Measurements from ENCODE around the gene INKA1. TPM values are rescaled to one million over a fixed set of nuclear protein-coding genes. Genes with fewer than 3 reads are reported as not detected.
A peak's percentile ranks its signal among the peaks of the same experiment; 100 is the strongest.

INKA1 gene
- total RNA-seq, 1 experiment from 2014 or later = 1.4 TPM

DNA sequence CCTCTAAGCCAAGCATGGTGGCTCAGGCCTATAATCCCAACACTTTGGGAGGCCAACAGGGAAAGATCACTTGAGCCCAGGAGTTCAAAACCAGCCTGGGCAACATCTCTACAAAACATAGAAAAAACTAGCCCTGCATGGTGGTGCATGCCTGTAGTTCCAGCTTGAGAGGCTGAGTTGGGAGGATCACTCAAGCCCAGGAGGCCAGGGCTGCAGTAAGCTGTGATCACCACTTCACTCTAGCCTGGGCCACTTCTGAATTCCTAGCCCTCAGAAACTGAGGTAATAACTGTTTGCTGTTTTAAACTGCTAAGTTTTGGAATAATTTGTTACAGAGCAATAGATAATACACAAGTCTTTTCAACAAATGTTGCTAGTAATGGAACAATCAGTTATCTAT, 33.1 kb upstream of the INKA1 start:
- Histone ChIP-seq H3K56ac (ENCODE audit: insufficient read length, low read depth, low read length) (no peak overlapping the region), H3K4me1 (ENCODE audit: insufficient read depth, low read length) (no peaks in the 10 kb centered on the region), H3K23ac (ENCODE audit: insufficient read length, low read depth, low read length) (no peak overlapping the region), H2BK20ac (ENCODE audit: low read depth, low read length, poor library complexity, severe bottlenecking) (no peak overlapping the region), H3K27ac (ENCODE audit: insufficient read length, low read depth, low read length) (no peak overlapping the region), H2BK120ac (ENCODE audit: low read depth, low read length, poor library complexity, severe bottlenecking) (no peak overlapping the region), H3K18ac (ENCODE audit: insufficient read length, low read depth, low read length) (no peak overlapping the region), H2BK5ac (ENCODE audit: insufficient read length, low read length) (no peak overlapping the region), H3K14ac (ENCODE audit: insufficient read depth, low read length) (no peak overlapping the region), H4K91ac (ENCODE audit: insufficient read length, low read depth, low read length) (no peak overlapping the region), H4K8ac (replicated peaks; ENCODE audit: insufficient read length, low read depth, low read length) (no peak overlapping the region), H3K4me2 (ENCODE audit: insufficient read depth, insufficient read length, low read length) (no peak overlapping the region), H2BK15ac (ENCODE audit: low read depth, low read length) (no peak overlapping the region), H3K27me3 (ENCODE audit: insufficient read depth, low read length) (no peaks in the 10 kb centered on the region), H3K79me1 (ENCODE audit: insufficient read depth, low read depth, low read length, poor library complexity, severe bottlenecking) (peaks cover 7% of the 10 kb centered on the region), H2AFZ (ENCODE audit: low read length) (no peak overlapping the region), H3K79me2 (ENCODE audit: insufficient read depth, low read length) (peaks cover 5% of the 10 kb centered on the region; the same call in 1 of the 2 replicates), H3K9ac (ENCODE audit: extremely low read depth, insufficient read length, low read length) (no peak overlapping the region), H4K5ac (ENCODE audit: insufficient read length, low read depth, low read length) (no peak overlapping the region), H4K20me1 (ENCODE audit: control insufficient read depth, insufficient read depth, insufficient read length) (no peaks in the 10 kb centered on the region), H3K9me3 (ENCODE audit: control insufficient read depth, low read depth, low read length) (no peaks in the 10 kb centered on the region), H3K4ac (ENCODE audit: low read depth, low read length) (no peak overlapping the region), H3T11ph (ENCODE audit: low read length) (no peak overlapping the region), H2AK5ac (ENCODE audit: insufficient read length, low read length) (no peak overlapping the region), H3K23me2 (ENCODE audit: insufficient read length, low read depth, low read length, poor library complexity, severe bottlenecking) (no peaks in the 10 kb centered on the region), H2BK12ac (ENCODE audit: insufficient read length, low read depth, low read length) (no peak overlapping the region)
- TF ChIP-seq, protein P1, sequence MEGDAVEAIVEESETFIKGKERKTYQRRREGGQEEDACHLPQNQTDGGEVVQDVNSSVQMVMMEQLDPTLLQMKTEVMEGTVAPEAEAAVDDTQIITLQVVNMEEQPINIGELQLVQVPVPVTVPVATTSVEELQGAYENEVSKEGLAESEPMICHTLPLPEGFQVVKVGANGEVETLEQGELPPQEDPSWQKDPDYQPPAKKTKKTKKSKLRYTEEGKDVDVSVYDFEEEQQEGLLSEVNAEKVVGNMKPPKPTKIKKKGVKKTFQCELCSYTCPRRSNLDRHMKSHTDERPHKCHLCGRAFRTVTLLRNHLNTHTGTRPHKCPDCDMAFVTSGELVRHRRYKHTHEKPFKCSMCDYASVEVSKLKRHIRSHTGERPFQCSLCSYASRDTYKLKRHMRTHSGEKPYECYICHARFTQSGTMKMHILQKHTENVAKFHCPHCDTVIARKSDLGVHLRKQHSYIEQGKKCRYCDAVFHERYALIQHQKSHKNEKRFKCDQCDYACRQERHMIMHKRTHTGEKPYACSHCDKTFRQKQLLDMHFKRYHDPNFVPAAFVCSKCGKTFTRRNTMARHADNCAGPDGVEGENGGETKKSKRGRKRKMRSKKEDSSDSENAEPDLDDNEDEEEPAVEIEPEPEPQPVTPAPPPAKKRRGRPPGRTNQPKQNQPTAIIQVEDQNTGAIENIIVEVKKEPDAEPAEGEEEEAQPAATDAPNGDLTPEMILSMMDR (conservative IDR thresholded peaks at IDR 0.05) = no peak
- no peak for DNase-seq
- Mint-ChIP-seq H3K4me3 (no peak overlapping the region), H3K36me3 (ENCODE audit: insufficient read depth in 1 of 3, low read depth in 3 of 3) (peaks cover 2 to 4% (median 2%) of the 10 kb centered on the region in 3 experiments; a peak in 5 of 7 replicates), H3K27me3 (ENCODE audit: low read depth) (no peaks in the 10 kb centered on the region), H3K4me1 (no peaks in the 10 kb centered on the region), H3K9me3 (no peaks in the 10 kb centered on the region), H3K27ac (0 out of 7 replicates have a peak overlapping the region, but pooled peaks of 1 of the 3 experiments have one; percentile 24)
